ENCODE measurements around the gene SCTR.
"Not testable (repeated sequence)": the region's sequence is repeated elsewhere in the genome, so short reads cannot be mapped to it uniquely, and the experiment has no call there.

The SCTR gene

GRCh38 chr2:119426801-119427395, 97.4 kb downstream of the SCTR start:
- no peak for DNase-seq

DNA sequence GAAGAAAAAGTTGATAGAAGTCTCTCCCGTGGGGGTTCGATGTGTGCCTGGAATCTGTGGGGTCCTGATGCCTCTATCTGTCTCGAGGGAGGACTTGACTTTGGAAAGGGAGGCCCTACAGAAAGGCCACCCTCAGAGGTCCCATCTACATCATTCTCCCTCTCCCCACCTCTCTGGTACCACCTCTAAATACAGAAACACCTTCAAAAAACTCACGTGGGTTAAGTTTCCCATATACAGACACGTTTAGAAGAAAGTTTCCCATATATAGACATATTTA, 97.9 kb downstream of the SCTR start:
- DNase-seq = no peak

DNA sequence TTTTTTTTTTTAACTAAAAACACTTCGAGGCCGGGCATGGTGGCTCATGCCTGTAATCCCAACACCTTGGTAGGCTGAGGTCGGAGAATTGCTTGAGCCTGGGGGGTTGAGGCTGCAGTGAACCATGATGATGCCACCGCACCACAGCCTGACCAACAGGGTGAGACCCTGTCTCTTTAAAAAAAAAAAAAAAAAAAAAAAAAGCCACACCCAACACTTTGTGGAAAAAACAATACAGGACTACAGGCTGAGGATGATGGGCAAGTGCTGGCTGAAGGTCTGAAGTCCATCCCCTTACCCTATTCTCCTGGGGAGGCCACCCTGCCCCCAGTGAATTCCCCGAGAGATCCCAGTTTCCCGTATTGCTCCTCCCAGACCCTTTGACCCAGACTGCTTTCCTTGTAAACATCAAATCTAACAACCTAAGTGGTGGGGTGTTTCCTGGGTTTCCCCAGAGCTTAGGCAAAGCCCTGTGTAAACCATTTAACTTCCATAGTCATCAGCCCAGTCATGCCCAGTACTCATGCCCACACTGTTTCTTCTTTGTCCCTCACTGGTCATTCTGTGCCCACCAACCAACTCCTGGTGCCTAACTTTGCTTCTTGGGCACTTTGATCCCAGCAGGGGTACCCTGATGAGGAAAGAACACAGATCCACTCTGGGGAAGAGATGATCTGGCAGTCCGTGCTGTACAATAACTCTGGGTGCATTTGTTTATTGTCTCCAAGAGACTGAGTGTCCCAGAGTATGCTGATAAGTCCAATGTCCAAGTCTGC, 98.5 kb downstream of the SCTR start:
- no peak for DNase-seq

DNA sequence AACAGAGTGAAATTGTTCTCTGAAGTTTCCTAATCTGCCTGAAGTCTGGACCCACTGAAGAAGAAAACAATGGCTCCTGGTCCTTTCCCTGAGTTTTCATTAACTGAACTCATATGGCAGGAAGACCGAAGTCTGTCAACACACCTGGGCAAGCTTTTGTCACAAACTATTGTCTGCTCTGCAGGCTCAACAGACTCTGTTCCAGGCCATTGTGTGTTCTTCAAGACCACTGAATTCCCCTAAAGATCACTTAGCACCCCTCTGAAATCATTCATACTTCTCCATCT, 99.2 kb downstream of the SCTR start:
- DNase-seq = no peak

GRCh38 chr2:119424284-119425118, 99.8 kb downstream of the SCTR start:
- no peak for DNase-seq

DNA sequence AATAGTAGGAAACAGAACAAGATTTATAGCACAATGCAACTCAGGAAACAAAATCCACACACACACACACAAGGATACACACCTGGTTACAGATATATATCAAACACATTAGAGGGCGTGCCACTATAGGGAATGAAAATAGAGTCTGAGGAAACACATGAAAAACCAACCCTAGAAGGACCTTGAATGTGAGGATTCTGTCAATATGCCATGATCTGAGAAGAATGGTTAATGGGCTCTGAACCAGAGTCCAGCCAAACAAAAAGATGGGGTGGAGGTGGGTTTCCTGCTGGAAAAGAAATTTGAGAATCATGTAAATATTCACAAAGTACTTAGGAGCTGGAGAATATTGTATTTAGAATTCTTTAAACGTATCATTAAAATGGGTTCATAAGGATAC, 100.5 kb downstream of the SCTR start:
- DNase-seq = no peak

DNA sequence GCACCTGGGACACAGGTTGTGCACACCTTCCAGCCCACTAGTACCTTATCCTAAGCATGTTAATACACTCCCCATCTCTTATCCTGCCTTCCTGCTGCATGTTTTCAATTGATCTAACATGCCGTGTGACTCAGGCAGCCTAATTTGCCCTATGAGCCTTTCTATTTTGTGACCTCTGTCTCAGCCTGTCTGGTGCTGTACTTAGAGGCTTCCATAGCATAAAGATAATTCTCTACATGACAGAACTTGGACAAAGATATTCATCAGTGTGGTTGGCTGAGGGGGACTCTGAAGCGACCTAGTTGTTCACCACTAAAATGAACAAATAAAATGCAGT, 101.2 kb downstream of the SCTR start:
- no peak for DNase-seq

- no peak for DNase-seq
Measured at GRCh38 chr2:119422360-119423107, 101.7 kb downstream of the SCTR start.

GRCh38 chr2:119421741-119422140, 102.5 kb downstream of the SCTR start:
- no peak for DNase-seq

- no peak for DNase-seq
Measured at GRCh38 chr2:119421304-119421703, 103.0 kb downstream of the SCTR start.

DNA sequence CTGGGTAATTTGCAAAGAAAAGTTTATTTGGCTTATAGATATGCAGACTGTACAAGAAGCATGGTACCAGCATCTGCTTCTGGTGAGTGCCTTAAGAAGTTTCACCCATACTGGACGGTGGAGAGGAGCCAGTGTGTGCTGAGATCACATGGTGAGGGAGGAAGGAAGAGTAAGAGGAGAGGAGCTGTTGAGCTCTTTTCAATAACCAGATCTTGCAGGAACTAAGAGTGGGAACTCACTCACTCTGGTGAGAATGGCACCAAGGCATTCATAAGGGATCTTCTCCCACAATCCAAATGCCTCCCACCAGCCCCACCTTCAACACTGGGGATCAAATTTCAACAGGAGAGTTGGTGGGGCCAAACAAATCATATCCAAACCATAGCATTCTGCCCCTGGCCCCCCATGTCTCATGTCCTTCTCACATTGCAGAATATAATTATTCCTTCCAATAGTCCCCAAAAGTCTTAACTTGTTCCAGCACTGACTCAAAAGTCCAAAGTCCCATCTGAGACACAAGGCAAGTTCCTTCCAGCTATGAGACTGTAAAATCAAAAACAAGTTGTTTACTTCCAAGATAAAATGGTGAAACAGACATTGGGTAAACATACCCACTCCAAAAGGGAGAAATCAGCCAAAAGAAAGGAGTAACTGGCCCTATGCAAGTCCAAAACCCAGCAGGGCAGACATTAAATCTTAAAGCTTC, 104.3 kb downstream of the SCTR start:
- DNase-seq = no peak

DNA sequence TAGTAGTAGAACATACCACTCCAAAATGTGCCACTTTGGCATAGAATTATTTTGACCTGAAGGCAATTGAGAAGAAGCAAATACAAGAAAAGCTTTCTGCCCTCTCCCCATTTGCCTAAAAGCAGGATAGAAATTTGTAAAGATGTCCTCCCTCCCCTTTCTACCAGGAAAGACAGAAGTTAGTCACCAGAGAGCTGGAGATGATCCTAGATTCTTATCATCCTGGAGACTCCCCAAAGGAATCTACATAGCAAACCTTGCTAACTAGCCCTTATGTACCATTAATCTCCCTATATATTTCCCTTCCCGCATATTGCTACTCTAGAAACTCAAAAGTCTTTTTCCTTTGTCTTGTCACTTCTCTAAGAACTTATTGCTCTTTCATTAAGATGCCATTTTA, 105.2 kb downstream of the SCTR start:
- DNase-seq = no peak

DNA sequence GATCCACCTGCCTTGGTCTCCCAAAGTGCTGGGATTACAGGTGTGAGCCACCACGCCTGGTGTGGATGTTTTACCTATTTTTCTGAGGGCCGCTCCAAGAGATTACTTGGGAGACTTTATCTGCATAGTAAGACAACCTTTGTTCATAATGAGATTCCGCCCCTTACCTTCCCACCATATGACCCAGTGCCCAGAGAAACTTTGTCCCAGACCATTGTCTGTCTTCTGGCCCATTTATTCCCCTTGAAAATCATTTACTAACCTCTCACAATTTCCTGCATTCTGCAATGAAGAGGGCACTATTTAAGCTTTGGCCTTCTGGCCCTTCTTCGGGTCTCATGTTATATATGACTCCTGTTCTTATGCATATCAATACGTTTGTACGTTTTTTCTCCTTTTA, 106.4 kb downstream of the SCTR start:
- no peak for DNase-seq

DNA sequence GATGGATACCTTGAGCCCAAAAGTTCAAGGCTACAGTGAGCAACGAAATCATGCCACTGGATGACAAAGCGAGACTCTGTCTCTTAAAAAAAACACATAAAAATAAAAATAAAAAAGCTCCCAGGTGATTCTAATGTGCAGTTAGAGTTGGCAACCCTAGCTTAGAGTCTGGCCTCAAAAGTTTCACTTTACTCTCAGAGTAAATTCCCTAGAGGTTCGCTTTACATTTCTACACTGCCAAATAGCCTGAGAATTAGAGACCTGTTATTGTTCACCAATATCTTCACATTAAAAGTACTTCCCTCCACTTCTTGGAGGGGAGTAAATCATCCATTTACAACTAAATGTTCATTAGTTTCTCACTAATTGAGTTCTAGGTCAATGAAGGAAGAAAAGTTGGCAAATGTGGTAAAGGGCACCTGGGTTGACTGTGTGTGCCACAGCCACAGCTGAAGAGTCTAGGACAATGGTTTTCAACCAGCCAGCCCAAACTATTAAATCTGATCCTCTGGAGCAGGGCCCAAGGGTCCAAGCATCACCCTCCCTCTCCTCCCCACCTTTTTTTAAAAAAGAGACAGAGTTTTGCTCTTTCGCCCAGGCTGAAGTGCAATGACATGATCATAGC, 107.9 kb downstream of the SCTR start:
- DNase-seq = no peak

DNA sequence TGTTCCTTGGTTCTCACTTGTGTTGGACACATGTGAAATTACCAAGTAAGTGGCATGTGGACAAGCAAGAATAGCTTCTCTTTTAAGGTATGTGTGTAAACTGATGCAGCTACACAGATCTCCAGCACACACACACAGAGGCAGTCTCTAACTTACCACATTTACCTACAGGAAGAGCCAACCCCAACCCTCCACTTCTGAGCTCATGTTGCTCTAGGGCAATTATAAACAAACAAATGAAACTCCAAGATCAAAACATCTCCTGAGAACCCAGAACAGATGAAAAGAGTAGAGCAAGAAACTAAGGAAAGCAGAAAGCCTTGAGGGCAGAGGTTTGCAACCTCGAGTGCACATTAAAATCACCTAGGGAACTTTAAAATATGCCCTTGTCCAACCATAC, 108.7 kb downstream of the SCTR start:
- DNase-seq = no peak

DNA sequence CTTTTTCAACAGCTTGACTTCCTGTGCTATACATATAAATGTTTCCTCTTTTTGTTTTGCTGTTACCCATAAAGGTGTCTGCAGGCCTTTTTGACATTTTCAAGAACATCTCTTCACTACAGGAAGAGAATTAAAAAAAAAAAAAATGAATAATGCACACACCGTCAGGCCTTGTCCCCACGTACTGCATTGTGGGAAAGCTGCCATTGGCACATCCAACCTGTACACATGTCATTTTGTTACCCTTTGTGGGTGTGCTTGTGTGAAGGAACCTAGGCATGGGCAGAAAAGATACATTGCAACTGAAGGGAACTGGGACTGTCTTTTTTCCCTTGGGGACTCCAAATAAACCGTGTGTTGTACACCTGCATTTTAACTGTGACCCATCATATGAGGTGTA, 109.4 kb downstream of the SCTR start:
- no peak for DNase-seq

DNA sequence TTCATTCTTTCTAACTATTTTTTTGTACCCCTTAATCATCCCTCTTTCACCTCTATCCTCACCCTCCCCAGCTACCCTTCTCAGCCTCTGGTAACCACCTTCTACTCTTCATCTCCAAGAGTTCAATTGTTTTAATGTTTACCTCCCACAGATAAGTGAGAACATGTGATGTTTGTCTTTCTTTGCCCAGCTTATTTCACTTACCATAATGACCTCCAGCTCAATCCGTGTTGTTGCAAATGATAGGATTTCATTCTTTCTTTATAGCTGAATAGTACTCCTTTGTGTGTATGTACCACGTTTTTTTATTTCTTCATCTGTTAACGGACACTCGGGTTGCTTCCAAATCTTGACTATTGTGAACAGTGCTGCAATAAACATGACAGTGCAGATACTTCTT, 114.8 kb downstream of the SCTR start:
- peak; percentile 15 for DNase-seq

GRCh38 chr2:119408221-119408619, 116.1 kb downstream of the SCTR start:
- DNase-seq = peak; percentile 67

DNA sequence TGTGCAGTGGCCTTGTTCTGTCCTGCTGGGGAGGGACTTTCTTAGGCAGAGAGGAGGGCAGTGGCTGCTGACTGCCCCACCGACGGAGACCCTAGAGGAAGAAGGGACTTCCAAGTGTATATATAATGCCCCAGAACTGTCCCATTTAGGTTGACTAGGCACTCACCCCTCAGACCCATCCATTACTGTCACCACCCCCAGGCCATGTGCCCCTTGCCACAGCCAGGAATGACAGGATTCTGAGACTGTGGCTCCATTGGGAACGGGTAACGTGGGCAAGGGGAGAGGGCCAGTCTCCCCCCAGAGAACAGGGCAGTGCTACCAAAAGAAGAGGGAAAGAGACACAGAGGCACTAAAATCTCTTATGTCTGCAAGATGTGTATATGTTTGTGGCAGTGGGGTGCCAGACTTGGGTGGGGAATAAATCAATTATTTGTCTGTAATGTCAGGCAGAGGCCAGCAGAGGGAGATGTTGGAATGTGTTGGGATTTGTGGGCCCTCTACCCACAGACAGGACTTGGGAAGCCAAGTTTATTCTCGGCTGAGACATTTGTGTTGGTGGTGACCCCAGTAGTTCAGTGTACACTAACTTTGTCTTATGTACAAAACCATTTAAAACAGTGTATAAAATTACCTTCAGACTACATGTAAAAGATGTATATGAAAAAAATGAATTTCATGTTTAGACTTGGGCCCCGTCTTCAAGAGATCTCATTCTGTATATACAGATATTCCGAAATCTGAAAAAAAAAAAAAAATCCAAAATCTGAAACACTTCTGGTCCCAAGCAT, 116.7 kb downstream of the SCTR start:
- DNase-seq = peak; percentile 16

DNA sequence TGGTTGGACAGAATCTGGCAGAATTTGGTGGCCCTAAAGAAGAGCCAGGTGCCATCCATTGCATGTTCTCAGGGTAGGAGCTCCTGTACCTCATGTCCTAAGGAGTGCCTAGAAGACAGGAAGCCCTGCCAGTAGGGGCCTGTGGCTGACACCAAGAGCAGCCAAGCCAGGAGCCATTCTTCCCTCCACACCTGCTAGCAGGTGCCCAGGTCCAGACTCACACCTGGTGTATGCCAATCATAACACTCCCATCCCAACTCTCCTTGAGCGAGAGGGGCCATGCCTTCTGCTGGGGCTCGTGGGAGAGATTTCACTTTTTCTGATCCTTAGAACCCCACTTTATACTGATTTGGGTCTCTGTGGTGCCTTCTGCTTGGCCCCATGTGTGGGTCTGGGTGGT, 119.1 kb downstream of the SCTR start:
- DNase-seq = no peak

DNA sequence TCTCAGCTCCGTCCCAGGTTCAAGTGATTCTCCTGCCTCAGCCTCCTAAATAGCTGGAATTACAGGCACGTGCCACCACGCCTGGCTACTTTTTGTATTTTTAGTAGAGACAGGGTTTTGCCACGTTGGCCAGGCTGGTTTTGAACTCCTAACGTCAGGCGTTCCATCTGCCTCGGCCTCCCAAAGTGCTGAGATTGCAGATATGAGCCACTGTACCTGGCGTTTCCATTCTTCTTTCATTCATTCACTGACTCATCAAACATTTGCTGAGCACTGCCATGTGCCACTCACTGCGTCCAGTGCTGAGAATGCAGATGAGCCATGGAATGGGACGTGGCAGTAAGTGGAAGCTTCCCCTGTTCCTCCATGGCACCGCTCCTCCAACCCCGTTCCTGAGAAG, 120.7 kb downstream of the SCTR start:
- not testable (repeated sequence) for DNase-seq

All from DMS153 (cell line).